Hematopoietic multipotent progenitor cell treated with erythropoietin and hydrocortisone succinate and interleukin-3 and kit ligand, for 17 days (in vitro differentiated cells): Measurements from ENCODE around the gene SH3GLB1.
"Not testable (repeated sequence)": the region's sequence is repeated elsewhere in the genome, so short reads cannot be mapped to it uniquely, and the experiment has no call there.

Experiments used
- DNase-seq: peaks from one replicate; pipeline ENCODE4 v3.0.0-alpha.2; 2015; ENCODE audit warnings: low spot score

The SH3GLB1 gene

GRCh38 chr1:86704458-86704971 is at the start of gene SH3GLB1:
SH3GLB1 (plus strand) TSS chr1:86704576; CDS start chr1:86704900, 324 bp downstream.
- peak; percentile 91 for DNase-seq

- DNase-seq, result not testable (repeated sequence)
Observed at GRCh38 chr1:86658381-86658780, 46.0 kb upstream of the SH3GLB1 start.

GRCh38 chr1:86666368-86666767 is 38.0 kb upstream of the SH3GLB1 start:
- DNase-seq, result no peak

- no peak for DNase-seq
Observed at GRCh38 chr1:86687595-86687994, 16.8 kb upstream of the SH3GLB1 start.

- no peak for DNase-seq
Observed at GRCh38 chr1:86692641-86693040, 11.7 kb upstream of the SH3GLB1 start.

- DNase-seq, result no peak
Observed at GRCh38 chr1:86695400-86695799, 9.0 kb upstream of the SH3GLB1 start.

GRCh38 chr1:86696522-86696921 is 7.9 kb upstream of the SH3GLB1 start:
- no peak for DNase-seq

- no peak for DNase-seq
Observed at GRCh38 chr1:86699186-86699585, 5.2 kb upstream of the SH3GLB1 start.

GRCh38 chr1:86701731-86702130 is 2.6 kb upstream of the SH3GLB1 start:
- no peak for DNase-seq

- DNase-seq, result not testable (repeated sequence)
Observed at GRCh38 chr1:86702954-86703494, 1.4 kb upstream of the SH3GLB1 start.

GRCh38 chr1:86703696-86704457 is 499 bp upstream of the SH3GLB1 start:
- DNase-seq, result no peak

- DNase-seq, result peak; percentile 69
Observed at GRCh38 chr1:86704972-86705664, 742 bp downstream of the SH3GLB1 start.

- DNase-seq, result no peak
Observed at GRCh38 chr1:86705665-86705985, 1.2 kb downstream of the SH3GLB1 start.

- DNase-seq, result no peak
Observed at GRCh38 chr1:86706018-86706635, 1.8 kb downstream of the SH3GLB1 start.

- DNase-seq, result peak; percentile 29
Observed at GRCh38 chr1:86708920-86709319, 4.5 kb downstream of the SH3GLB1 start.

GRCh38 chr1:86712088-86712860 is 7.9 kb downstream of the SH3GLB1 start:
- no peak for DNase-seq

GRCh38 chr1:86713477-86713876 is 9.1 kb downstream of the SH3GLB1 start:
- no peak for DNase-seq

GRCh38 chr1:86714159-86714558 is 9.8 kb downstream of the SH3GLB1 start:
- DNase-seq, result no peak

GRCh38 chr1:86714561-86715244 is 10.3 kb downstream of the SH3GLB1 start:
- no peak for DNase-seq

- no peak for DNase-seq
Observed at GRCh38 chr1:86718786-86719185, 14.4 kb downstream of the SH3GLB1 start.

GRCh38 chr1:86731416-86731815 is 27.0 kb downstream of the SH3GLB1 start:
- DNase-seq, result no peak
